Measurements from ENCODE around the gene NFIC. TPM values are rescaled to one million over a fixed set of nuclear protein-coding genes. Genes with fewer than 3 reads are reported as not detected.

Gene NFIC
- total RNA-seq, 1 donor from 2014 or later, result 38.3 TPM

- H3K27me3 Mint-ChIP-seq (ENCODE audit: low read depth, unreplicated experiment), result no peaks in the 10 kb centered on the region
- H3K27ac Mint-ChIP-seq (ENCODE audit: unreplicated experiment), result peak overlapping the region; percentile 97
- peaks cover 20% of the 10 kb centered on the region for H3K36me3 Mint-ChIP-seq (ENCODE audit: low read depth, unreplicated experiment)
- H3K4me2 ChIP-seq (ENCODE audit: low read length), result peak overlapping the region; percentile 93
- no peaks in the 10 kb centered on the region for H3K27me3 ChIP-seq (ENCODE audit: insufficient read depth, low read length)
- H3K27ac ChIP-seq (ENCODE audit: low read depth, low read length), result peak overlapping the region; percentile 87
- peaks cover 2% of the 10 kb centered on the region for H4K20me1 ChIP-seq (ENCODE audit: insufficient read depth, low read length)
- H3K9ac ChIP-seq (ENCODE audit: low read length), result peak overlapping the region; percentile 84
- H2AFZ ChIP-seq (ENCODE audit: low read depth, low read length), result peak overlapping the region; percentile 96
- no peak for TF ChIP-seq EZH2 (IDR thresholded peaks at IDR 0.05; ENCODE audit: insufficient read depth, low read length)
- TF ChIP-seq, protein P1, sequence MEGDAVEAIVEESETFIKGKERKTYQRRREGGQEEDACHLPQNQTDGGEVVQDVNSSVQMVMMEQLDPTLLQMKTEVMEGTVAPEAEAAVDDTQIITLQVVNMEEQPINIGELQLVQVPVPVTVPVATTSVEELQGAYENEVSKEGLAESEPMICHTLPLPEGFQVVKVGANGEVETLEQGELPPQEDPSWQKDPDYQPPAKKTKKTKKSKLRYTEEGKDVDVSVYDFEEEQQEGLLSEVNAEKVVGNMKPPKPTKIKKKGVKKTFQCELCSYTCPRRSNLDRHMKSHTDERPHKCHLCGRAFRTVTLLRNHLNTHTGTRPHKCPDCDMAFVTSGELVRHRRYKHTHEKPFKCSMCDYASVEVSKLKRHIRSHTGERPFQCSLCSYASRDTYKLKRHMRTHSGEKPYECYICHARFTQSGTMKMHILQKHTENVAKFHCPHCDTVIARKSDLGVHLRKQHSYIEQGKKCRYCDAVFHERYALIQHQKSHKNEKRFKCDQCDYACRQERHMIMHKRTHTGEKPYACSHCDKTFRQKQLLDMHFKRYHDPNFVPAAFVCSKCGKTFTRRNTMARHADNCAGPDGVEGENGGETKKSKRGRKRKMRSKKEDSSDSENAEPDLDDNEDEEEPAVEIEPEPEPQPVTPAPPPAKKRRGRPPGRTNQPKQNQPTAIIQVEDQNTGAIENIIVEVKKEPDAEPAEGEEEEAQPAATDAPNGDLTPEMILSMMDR (IDR thresholded peaks at IDR 0.05; ENCODE audit: insufficient read depth, low read depth, low read length), result no peak
- H3K4me3 ChIP-seq (ENCODE audit: insufficient read depth, low read depth, low read length), result peak overlapping the region; percentile 58
- DNase-seq (ENCODE audit: low read depth) (peak; percentile 88), FAIRE-seq (no peak)
- peaks cover 25% of the 10 kb centered on the region for H3K79me2 ChIP-seq (ENCODE audit: insufficient read depth, low read length)
- H3K36me3 ChIP-seq (ENCODE audit: insufficient read depth, low read length), result peaks cover 17% of the 10 kb centered on the region
- peaks cover 6% of the 10 kb centered on the region for H3K9me3 Mint-ChIP-seq (ENCODE audit: unreplicated experiment)
- peaks cover 4% of the 10 kb centered on the region for H3K9me3 ChIP-seq (ENCODE audit: insufficient read depth, low read depth, low read length)
- peak overlapping the region; percentile 89 for H3K4me3 Mint-ChIP-seq (ENCODE audit: unreplicated experiment)
- peaks cover 10% of the 10 kb centered on the region for H3K4me1 ChIP-seq (ENCODE audit: insufficient read depth, low read length)
- peaks cover 3% of the 10 kb centered on the region for H3K4me1 Mint-ChIP-seq (ENCODE audit: low read depth, unreplicated experiment)
Observed at GRCh38 chr19:3434630-3435553, 68.5 kb downstream of the NFIC start.

- Mint-ChIP-seq H3K4me1 (ENCODE audit: low read depth, unreplicated experiment) (peaks cover 13% of the 10 kb centered on the region), H3K36me3 (ENCODE audit: low read depth, unreplicated experiment) (peaks cover 9% of the 10 kb centered on the region), H3K27me3 (ENCODE audit: low read depth, unreplicated experiment) (no peaks in the 10 kb centered on the region), H3K27ac (ENCODE audit: unreplicated experiment) (no peak overlapping the region), H3K9me3 (ENCODE audit: unreplicated experiment) (peaks cover 1% of the 10 kb centered on the region), H3K4me3 (ENCODE audit: unreplicated experiment) (no peak overlapping the region)
- Histone ChIP-seq H3K4me3 (ENCODE audit: insufficient read depth, low read depth, low read length) (no peak overlapping the region), H4K20me1 (ENCODE audit: insufficient read depth, low read length) (peaks cover 21% of the 10 kb centered on the region), H2AFZ (ENCODE audit: low read depth, low read length) (no peak overlapping the region), H3K27ac (ENCODE audit: low read depth, low read length) (no peak overlapping the region), H3K4me2 (ENCODE audit: low read length) (no peak overlapping the region), H3K9me3 (ENCODE audit: insufficient read depth, low read depth, low read length) (no peaks in the 10 kb centered on the region), H3K36me3 (ENCODE audit: insufficient read depth, low read length) (peaks cover 13% of the 10 kb centered on the region), H3K79me2 (ENCODE audit: insufficient read depth, low read length) (peaks cover 31% of the 10 kb centered on the region), H3K27me3 (ENCODE audit: insufficient read depth, low read length) (no peaks in the 10 kb centered on the region), H3K4me1 (ENCODE audit: insufficient read depth, low read length) (peaks cover 16% of the 10 kb centered on the region), H3K9ac (ENCODE audit: low read length) (no peak overlapping the region)
- no peak for DNase-seq (ENCODE audit: low read depth)
- TF ChIP-seq, protein P1 (IDR thresholded peaks at IDR 0.05; ENCODE audit: insufficient read depth, low read depth, low read length), result peak; percentile 12
- TF ChIP-seq EZH2 (IDR thresholded peaks at IDR 0.05; ENCODE audit: insufficient read depth, low read length), result no peak
- FAIRE-seq, result no peak
Observed at GRCh38 chr19:3440082-3440481, 73.7 kb downstream of the NFIC start.

Data from astrocyte (in vitro differentiated cells and primary cell).